Mucosa of gallbladder (tissue), 1 donor: ENCODE data around the gene ISOC1. TPM values are rescaled to one million over a fixed set of nuclear protein-coding genes. Genes with fewer than 3 reads are reported as not detected.

Experiments used
- DNase-seq: peaks from one replicate; pipeline ENCODE4 v3.0.0-alpha.2; 2020; ENCODE audit warnings: low spot score
- total RNA-seq: library from RNA; stranded (reverse); gene quantifications from one replicate; pipeline ENCODE4 v1.2.1, GENCODE V29; 2021
- donor health status: DM: no; HTN: no; CAD: no.

The ISOC1 gene
- total RNA-seq, 1 donor from 2014 or later: 25.1 TPM

DNA sequence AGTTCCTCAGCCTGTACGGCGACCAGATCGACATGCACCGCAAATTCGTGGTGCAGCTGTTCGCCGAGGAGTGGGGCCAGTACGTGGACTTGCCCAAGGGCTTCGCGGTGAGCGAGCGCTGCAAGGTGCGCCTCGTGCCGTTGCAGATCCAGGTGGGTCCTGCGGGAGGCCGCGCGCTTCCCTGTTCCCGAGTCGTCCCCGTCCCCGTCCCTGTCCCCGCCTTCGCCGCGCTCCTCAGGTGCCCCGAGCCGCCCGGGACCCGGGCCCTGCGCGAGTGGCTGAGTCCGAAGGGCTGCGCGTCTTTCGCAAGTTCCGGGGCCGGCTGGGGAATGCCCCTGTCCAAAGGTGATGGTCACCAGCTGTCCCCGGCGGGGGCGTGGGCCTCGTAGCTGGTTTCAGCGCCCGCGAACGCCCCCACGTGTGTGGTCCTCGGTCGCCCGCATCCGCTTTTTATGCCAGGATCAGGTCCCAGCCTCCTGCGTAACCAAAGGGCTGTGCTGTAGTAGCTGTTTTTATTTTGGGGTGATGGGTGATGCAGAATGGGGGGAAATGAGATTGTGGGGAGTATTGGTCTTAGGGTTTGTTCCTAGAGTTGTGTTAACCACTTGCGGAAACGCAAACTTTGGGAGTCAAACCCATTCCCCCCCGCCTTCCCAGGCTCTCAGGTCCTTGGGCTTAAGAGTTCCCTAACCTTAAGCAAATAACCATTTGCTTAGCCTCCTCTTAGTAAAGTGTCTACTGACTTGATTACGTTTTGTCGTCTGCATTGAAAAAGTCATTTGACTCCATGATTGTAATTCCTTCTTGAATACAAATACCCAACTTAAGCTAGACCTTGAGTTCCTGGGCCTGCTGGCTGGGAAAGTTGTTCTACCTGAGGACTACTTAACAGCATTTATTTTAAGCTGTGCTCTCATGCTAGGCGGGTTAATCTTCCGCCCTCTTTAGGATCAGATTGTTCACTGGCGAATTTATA is 663 bp downstream of the ISOC1 start:
- peak; percentile 73 for DNase-seq

DNA sequence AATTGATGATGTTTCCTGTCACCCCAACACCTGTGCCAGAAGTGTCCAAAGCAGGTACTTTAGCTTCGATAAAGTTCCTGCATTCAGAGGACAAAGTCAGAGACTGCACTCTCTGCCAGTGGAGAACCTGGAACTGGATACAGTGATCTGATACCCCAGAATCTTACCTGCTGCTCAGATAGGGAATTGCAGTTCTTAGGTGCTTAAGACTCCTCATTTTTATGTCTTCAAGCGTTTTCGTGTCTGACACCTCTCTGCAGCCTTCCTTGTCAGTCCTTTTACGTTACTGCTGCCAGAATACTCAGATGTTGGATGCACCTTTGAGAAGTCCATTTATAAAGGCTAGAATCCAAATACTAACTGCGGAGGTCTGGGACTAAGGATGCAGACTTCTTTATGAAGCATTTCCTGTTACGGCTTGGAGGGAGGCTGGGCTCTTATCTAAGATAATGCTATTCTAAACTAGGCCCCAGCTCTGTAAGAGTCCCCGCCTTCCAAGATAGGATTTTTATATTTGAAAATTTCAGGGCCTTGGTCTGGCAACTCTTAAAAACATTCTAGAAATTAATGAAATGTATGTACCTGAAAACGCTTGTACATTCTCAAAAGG is 1.9 kb downstream of the ISOC1 start:
- DNase-seq: no peak

DNA sequence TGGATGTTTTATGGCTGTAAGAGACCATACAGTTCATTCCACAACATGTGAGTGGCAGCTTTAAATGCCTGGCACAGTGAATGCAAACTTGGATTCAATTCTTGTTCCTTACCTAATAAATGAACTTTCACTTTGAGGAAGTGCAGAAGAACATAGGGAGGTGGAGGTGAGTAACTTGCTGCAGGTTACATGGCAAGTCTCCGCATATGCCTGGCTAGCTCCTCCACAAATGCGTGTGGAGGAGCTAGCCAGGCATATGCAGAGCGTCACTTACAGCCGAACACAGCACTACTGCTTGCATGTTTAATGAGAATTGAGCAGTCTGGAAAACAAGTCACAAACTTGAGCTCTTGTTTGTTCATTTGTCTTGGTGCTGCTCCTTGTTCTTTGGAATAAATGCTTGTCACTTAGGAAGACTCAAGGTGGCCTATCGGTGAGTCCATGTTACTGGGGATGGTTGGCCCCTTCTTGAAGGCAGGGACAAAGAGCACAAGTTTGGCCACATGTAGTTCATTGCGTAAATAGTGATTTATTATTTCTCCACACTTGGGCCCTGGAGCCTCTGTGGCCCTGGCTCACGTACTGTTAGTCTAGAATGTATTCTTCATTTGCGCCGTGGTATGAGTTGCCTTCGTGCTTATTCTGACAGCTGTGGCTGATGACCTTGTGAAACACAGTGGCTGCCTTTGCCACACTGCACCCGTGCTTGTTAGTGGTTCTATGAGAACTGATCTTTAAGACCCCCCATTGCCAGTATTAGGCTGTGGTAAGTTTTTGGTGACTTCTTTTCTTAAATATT is 3.1 kb downstream of the ISOC1 start:
- DNase-seq: no peak

DNA sequence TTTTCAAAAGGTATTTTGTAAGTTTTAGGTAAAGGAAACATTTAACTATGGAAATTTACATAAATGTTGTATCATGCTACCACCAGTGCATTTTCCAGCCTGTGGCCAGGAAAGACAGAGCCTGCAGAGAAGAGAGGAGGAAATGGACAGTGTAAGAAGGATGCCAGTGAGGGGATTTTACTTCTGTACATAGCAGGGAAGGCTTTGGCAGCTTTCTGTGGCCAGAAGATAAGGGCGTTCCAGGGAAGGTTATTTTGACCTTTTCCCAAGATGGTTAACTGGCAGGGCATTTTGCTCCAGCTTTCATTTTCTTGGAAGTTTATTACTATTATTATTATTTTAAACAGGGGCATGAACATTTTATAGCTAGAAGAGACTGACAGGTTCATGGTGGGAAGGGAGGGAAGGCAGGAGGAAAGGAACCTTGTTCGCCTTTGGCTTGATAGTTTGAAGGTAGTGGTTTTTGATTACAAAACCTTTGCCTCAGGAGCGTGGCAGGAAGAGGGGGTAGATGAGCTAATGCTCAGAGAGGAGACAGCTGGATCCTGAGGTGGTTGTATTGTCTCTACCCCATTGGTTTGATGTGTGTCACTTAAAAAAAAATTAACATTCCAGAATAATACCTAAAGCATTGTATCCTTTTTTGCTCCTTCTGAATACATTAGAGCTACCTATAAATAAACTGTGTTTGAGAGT is 4.1 kb downstream of the ISOC1 start:
- DNase-seq: no peak

DNA sequence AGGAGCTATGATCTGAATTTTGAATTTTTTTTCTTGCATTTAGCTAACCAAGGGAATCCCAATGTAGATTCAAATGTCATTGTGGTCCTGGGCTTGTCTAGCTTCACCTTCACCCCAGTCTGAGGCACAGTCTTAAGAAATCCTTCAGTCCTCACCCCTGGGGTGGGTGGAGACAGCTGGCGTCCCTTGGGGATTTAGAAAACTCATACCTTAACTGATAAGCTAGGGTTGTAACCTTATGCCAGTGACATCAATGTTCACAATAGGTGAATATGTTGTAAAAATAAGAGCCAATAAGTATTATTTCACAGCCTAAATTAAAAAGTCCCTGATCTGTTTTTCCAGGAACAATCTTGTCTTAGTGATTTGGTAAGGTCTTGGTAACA is 4.6 kb downstream of the ISOC1 start:
- DNase-seq: no peak

DNA sequence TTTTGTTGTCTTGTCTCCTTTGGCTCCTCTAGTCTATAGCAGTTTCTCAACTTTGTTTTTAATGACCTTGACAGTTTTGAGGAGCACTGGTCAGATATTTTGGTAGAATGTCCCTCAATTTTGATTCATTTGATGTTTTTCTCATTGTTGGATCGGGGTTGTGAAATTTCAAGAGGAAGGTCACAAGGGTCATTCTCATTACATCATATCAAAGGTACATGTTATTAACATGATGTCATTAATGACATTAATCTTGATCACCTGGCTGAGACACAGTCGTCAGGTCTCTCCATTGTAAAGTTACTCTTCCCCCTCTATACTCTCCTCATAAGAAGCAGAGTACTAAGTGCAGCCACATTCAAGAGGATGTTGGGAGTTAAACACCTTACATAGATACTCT is 7.2 kb downstream of the ISOC1 start:
- no peak for DNase-seq

DNA sequence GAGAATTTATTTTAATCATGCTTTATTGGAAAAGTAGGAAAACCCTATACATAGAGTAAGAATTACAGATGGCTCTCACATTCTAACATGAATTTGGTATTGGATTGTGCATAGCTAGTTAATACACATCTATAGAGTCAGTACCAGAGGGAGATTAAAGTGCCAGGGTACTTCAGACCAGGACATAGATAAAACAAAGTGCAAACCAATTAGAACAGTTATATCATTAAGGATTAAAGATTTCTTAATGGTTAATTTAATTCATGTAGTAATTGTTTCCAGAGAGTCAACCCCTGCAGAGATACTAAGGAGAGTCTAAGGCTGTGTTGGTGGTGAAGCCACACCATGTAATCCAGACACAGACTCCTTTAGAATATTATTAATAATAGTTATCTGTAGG is 8.8 kb downstream of the ISOC1 start:
- DNase-seq: no peak

DNA sequence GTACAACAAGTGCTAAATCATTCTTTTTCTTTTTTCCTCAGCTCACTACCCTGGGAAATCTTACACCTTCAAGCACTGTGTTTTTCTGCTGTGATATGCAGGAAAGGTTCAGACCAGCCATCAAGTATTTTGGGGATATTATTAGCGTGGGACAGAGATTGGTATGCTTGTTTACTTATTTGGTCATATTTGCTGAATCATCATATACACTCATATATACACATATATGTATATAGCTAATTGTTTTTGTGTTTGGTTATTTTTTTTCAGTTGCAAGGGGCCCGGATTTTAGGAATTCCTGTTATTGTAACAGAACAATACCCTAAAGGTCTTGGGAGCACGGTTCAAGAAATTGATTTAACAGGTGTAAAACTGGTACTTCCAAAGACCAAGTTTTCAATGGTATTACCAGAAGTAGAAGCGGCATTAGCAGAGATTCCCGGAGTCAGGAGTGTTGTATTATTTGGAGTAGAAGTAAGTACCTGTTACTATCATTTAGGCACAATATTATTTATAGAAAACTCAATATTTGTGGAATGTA is 10.4 kb downstream of the ISOC1 start:
- DNase-seq: no peak

DNA sequence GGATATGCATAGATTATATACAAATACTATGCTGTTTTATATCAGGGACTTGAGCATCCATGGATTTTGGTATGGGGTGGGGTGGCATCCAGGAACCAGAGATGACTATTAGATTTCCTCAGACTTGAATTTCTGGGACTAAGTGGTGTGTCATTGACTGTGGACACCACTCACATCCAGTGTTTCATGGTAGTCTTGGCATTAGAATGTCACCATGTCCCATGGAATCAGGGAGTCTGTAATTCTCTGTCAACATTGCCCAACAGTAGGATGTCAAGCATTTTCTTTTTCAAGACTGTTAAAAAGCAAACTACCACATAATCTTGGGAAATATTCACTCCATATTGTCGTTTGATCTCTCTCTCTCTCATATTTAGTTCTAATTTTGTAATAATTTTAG is 13.1 kb downstream of the ISOC1 start:
- no peak for DNase-seq

DNA sequence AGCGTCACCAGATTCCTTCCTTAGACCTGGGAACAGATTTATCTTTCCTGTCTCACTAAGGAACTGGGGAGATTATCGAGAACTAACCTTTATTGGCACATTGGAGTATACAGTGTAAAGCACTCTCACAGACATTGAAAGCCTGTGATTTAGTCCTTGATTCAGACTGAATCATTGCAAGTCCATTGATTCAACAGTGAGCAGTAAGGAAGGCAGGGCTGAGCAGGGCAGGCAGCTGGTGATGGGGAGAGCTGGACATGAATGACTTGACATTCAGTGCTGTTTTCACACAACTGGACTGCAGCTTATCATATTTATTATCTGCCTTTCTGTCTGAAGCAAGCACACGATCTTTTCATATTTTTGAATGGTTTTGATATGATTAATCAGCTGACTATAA is 16.2 kb downstream of the ISOC1 start:
- DNase-seq: no peak

DNA sequence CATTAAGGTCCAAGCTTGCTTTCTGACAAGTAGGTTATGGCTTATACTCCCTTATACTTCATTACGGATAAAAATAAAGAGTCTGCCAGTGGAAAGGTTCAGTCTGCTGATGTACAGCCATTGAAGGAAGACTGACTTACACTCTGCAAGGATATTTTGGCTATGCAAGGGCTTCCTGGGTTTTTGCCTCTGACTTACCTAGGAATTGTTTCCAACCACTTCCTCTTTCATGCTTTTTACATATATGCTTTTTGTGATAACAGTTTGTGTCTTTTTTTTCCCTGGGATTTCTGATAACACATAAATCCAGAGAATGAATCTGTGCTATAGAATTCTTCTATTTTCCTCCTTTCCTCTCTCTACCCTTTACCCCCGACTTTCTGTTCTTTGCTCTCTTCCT is 16.8 kb downstream of the ISOC1 start:
- no peak for DNase-seq

DNA sequence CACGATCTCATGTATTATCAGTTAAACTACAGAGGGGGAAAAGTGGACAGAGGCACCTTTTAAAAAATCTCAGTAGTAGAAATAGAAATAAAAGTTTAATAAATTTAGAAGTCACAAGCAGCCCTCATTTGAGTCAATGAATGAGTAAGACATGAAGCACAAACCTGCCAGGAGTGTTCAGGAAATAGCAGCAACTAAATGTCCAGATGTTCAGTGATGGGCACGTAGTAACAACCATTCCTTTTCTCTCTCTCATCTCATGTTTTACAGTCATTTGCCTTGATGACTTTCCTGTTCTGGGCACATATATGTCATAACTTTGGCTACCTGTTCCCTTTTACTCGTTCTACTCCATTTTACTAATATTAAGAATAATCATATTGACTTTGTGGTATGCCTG is 17.7 kb downstream of the ISOC1 start:
- DNase-seq: no peak

DNA sequence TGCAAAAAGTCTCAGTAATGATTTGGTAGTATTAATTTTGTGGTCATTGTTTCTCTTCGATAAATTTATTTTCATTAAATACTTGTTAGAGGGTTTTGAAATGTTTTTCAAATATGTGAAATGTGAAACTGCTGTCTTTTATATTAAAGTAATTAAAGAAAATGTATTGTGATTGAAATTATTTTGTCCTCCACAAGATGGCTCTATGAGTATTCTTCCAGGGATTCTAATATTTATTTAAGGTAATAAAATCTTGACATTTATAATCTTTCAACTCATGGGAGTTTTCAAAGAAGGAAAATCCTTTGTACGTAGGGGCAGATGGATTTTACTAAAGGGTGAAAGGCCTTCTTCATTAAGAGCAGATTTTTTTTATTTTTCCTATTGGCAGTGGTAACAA is 19.3 kb downstream of the ISOC1 start:
- no peak for DNase-seq

DNA sequence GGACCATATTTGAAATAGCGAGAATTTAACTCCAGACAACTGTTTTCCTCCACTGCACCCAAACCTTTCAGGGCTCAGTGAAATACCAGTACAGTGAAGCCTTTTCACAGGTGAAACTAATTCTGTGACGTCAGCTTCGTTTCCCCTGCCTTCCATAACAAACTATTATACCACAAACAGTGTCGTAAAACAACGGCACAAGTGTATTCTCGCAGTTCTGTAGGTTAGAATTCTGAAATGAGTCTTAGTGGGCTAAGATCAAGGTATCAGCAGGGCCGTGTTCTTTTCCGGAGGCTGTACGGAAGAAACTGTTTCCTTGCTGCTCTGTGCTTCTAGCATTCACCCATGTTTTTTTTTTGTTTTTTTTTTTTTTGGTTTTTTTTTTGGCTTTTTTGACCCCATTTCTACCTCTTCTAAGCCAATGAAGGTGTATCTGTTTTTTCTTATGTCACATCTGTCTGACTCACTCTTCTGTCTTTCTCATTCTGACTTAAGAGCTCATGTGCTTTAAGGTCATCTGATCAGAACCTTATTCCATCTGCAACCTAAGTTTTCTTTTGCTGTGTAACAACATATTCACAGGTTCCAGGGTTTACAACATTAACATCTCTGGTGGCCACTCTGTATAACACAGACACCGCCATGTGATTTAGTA is 20.1 kb downstream of the ISOC1 start:
- DNase-seq: no peak

DNA sequence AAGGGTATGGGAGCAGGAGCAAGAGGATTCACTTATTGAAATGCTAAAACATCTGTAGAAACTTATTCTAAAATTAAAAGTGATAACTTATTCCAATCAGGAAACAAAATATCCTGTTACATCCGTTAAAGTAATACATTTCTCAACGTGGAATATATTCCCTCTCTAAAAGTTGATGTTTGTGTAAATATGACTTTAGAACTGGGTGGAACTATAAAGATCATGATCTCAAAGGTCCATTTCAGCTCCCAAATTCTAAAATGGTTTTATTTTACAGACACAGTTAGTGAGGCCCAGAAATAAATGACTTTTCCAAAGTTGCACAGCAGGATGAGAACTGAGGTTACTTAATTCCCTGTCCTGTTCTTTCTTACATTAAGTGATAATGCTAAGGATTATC is 21.1 kb downstream of the ISOC1 start:
- DNase-seq: no peak

DNA sequence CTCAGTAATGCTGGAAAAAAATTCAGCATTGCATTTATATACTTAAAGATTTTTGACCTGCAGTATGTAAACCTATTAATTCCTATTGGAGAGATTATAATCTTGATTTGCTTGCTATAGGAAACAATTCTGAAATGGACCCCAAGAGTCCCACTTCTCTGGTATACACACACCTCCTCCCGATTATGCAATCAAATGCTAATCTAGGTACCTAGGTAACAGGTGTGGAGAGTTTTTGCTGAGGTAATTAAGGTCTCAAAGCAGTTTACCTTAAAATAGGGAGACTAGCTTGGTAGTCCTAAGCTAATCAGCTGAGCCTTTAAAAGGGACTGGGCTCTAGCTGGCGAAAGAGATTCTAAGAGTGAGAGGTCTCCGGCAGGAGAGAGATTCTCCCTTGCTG is 22.2 kb downstream of the ISOC1 start:
- no peak for DNase-seq

DNA sequence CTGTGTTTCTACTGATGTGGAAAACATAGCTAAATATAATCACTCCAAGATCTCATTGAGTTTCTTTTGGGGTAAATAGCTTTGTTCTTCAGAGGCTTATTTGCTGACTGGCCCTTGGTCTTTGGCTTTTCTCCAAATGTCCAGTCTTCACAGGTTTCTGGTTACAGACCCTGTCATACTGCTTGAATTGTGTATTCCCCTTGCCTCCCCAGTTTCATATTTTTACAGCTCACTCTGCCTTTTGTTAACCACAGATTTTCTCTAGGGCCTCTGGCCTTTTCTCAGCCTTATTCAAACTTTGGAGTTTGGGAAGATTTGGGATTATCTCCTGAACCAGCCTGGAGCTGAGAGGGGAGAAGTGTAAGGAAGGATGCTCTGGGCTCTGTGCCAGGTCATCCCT is 23.9 kb downstream of the ISOC1 start:
- no peak for DNase-seq

DNA sequence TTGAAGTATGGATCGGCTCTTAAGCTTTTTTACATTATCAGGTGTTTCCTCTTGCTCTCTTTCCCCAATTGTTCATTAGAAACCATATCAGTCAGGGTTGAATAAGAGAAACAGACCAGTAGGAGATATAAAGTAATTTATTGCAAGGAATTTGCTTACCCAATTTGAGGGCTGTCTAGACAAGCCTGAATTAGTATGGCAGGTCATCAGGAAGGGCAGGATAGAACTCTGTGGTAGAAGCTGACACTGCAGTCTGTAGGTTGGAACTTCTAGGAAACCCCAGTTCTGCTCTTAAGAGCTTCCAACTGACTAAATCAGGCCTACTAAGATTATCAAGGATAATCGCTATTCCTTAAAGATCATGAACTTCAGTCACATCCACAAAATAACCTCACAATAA is 24.3 kb downstream of the ISOC1 start:
- no peak for DNase-seq

DNA sequence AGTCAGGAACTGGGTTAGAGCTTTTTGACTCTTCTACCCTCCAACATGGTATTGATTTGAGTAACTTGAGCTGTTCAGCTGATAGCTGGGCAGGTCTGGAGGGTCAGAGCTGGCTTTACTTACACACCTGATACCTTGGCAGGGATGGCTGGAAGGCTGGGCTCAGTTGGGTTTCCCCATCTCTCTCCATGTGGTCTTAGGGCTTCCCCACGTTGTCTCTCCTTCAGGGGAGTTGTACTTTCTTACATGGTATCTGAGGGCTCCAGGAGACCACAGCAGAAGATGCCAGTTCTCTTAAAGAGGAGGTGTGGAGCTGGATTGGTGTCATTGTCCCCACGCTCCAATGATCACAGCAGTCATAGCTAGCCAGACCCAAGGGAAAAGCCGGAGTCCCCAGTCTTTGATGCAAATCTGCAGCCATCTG is 25.6 kb downstream of the ISOC1 start:
- no peak for DNase-seq

DNA sequence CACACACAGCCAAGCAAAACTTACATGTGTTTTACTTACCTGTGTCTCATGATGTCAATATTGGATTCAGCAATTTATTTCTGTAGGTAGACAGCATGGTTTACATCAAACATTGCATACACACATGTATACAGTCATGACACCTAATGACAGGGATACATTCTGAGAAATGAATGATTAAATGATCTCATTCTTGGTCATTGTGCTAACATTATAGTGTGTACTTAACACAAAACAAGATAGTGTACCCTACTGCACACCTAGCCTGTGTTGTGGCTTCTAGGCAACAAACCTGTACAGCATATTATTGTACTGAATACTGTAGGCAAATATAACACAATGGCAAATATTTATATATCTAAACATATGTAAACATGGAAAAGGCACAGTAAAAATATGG is 28.0 kb downstream of the ISOC1 start:
- no peak for DNase-seq

DNA sequence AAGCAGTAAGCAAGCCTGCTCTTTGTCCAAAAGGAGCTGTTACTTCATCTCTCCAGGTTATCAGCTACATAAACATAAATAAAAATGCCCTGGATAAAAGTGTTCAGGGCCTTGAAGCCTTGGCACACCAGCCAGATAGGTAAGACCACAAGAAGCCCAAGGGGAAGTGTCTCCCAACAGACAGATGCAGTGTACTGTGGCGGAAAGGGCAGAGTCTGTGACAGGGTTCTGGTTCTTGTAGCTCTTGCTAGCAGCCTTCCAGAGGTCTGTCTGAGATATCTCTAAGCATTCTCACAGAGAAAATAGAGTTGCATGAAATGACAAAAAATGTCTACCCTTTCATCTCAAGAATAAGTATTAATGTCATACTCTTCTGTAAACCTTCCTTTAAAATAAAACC is 30.1 kb downstream of the ISOC1 start:
- no peak for DNase-seq
